GM12878 (cell line): ENCODE results near the gene ANKRD6. TPM values are rescaled to one million over a fixed set of nuclear protein-coding genes. Genes with fewer than 3 reads are reported as not detected.

Experiments used
- ATAC-seq: fragments of 200-7000 bp; cut with Tn5 transposase; 3 replicates; pipeline ENCODE4 v1.9.1; 2020; ENCODE audit warnings: mild to moderate bottlenecking, moderate library complexity
- BruUV-seq: library from RNA; stranded (reverse); fragments of 400-500 nt; replicated peaks from 2 replicates; lab custom pipeline; 2021; lab: Mats Ljungman, UMichigan
- CTCF ChIA-PET: fragments of 300-600 bp; sonication (Branson Sonifier 250); formaldehyde crosslinking; extraction: SDS; loops from one replicate; lab custom pipeline; 2021; ENCODE audit warnings: inconsistent platforms; lab: Yijun Ruan, JAX
- POLR2A ChIA-PET: fragments of 350-600 bp; formaldehyde crosslinking; extraction: SDS; loops from one replicate; lab custom pipeline; 2021; ENCODE audit warnings: inconsistent platforms; lab: Charles Lee
- RAD21 ChIA-PET: fragments of 300-600 bp; sonication (Branson Sonifier 250); formaldehyde crosslinking; loops from one replicate; lab custom pipeline; 2023; ENCODE audit warnings: antibody characterized with exemption; ENCODE audit not compliant: unreplicated experiment; lab: Charles Lee
- SMC1A ChIA-PET: fragments of 300-600 bp; sonication (Branson Sonifier 250); formaldehyde crosslinking; loops from one replicate; lab custom pipeline; 2023; ENCODE audit not compliant: unreplicated experiment, uncharacterized antibody; lab: Charles Lee
- DNase-seq: peaks from one replicate; pipeline ENCODE4 v3.0.0-alpha.2; 2011; ENCODE audit warnings: low read depth, low spot score
- FAIRE-seq: peaks from 3 replicates; lab custom pipeline; 2011; peaks lifted over from hg19 to GRCh38; lab: Jason Lieb, UNC
- H2AFZ ChIP-seq: 2 replicates; pipeline ENCODE4 v1.6.0; 2011; ENCODE audit warnings: low read depth, low read length, control low read depth; ENCODE audit not compliant: control insufficient read depth
- H3K27ac ChIP-seq: 2 replicates; pipeline ENCODE4 v1.5.1; 2011; ENCODE audit warnings: control low read depth; ENCODE audit not compliant: control insufficient read depth, insufficient read depth
- H3K27me3 ChIP-seq, 2 experiments: replicated peaks in 1 of 2; 2 replicates each; pipeline versions ENCODE4 v1.6.0 to v1.6.1; 2011; ENCODE audit warnings: low read length in 1 of 2; ENCODE audit not compliant: control insufficient read depth in 2 of 2, insufficient read depth in 2 of 2
- H3K36me3 ChIP-seq, 2 experiments: 2 replicates each; pipeline ENCODE4 v1.5.1; 2011; ENCODE audit warnings: low read length in 1 of 2; ENCODE audit not compliant: control insufficient read depth in 2 of 2, insufficient read depth in 2 of 2
- H3K4me1 ChIP-seq: 2 replicates; pipeline ENCODE4 v1.6.1; 2011; ENCODE audit warnings: mild to moderate bottlenecking, low read length, moderate library complexity, mixed read lengths; ENCODE audit not compliant: control insufficient read depth, insufficient read depth
- H3K4me2 ChIP-seq: 2 replicates; pipeline ENCODE4 v1.6.0; 2011; ENCODE audit warnings: control low read depth; ENCODE audit not compliant: control insufficient read depth, insufficient read depth
- H3K4me3 ChIP-seq: fragments of 200-600 bp; sonication (generic); 2 replicates; pipeline ENCODE4 v1.5.1; 2016
- H3K79me2 ChIP-seq: 2 replicates; pipeline ENCODE4 v1.6.0; 2011; ENCODE audit warnings: low read length; ENCODE audit not compliant: control insufficient read depth, insufficient read depth
- H3K9ac ChIP-seq: 2 replicates; pipeline ENCODE4 v1.8.0; 2011; ENCODE audit warnings: low read length, control low read depth, mixed read lengths; ENCODE audit not compliant: control insufficient read depth, insufficient read depth
- H3K9me3 ChIP-seq: replicated peaks from 3 replicates; pipeline ENCODE4 v1.5.1; 2011; ENCODE audit warnings: mild to moderate bottlenecking, low read length; ENCODE audit not compliant: control insufficient read depth, insufficient read depth
- H4K20me1 ChIP-seq: 2 replicates; pipeline ENCODE4 v1.6.0; 2011; ENCODE audit not compliant: control insufficient read depth, insufficient read depth
- BHLHE40 ChIP-seq, 2 experiments: fragments of 450-650 bp in 1 of 2; IDR thresholded peaks; 2 replicates each; pipeline ENCODE4 v1.6.1; 2011 to 2017; ENCODE audit warnings: low read depth in 2 of 2, borderline replicate concordance in 1 of 2, improper control_type of control experiment in 1 of 2, low read length in 1 of 2, mild to moderate bottlenecking in 1 of 2
- BRCA1 ChIP-seq: IDR thresholded peaks from 2 replicates; pipeline ENCODE4 v1.6.1; 2011; ENCODE audit warnings: low read depth, low read length, improper control_type of control experiment
- CREM ChIP-seq: IDR thresholded peaks from 2 replicates; pipeline ENCODE4 v1.6.1; 2014; ENCODE audit warnings: antibody characterized with exemption, low read depth
- CUX1 ChIP-seq: IDR thresholded peaks from 2 replicates; pipeline ENCODE4 v1.6.1; 2012; ENCODE audit warnings: improper control_type of control experiment, low read depth, low read length; ENCODE audit not compliant: insufficient replicate concordance
- E2F4 ChIP-seq: IDR thresholded peaks from 2 replicates; pipeline ENCODE4 v1.6.1; 2012; ENCODE audit warnings: low read depth, low read length, improper control_type of control experiment
- E4F1 ChIP-seq: fragments of 450-650 bp; IDR thresholded peaks from 2 replicates; pipeline ENCODE4 v1.6.1; 2018; ENCODE audit warnings: borderline replicate concordance, mild to moderate bottlenecking; ENCODE audit not compliant: partially characterized antibody
- IKZF2 ChIP-seq, 2 experiments: fragments of 450-650 bp; IDR thresholded peaks; 2 replicates each; pipeline ENCODE4 v1.6.1; 2017; ENCODE audit warnings: mild to moderate bottlenecking in 2 of 2, moderate library complexity in 2 of 2
- NKRF ChIP-seq: fragments of 450-650 bp; conservative IDR thresholded peaks from 2 replicates; pipeline ENCODE4 v1.6.1; 2017; ENCODE audit warnings: mild to moderate bottlenecking, moderate library complexity
- POLR2AphosphoS5 ChIP-seq: IDR thresholded peaks from 2 replicates; pipeline ENCODE4 v1.6.1; 2011; ENCODE audit warnings: mild to moderate bottlenecking, low read length, inconsistent platforms
- POU2F2 ChIP-seq: IDR thresholded peaks from 3 replicates; pipeline ENCODE4 v1.6.1; 2011; ENCODE audit warnings: low read depth, mild to moderate bottlenecking, low read length, borderline replicate concordance
- SREBF1 ChIP-seq: IDR thresholded peaks from 2 replicates; pipeline ENCODE4 v1.6.1; 2012; ENCODE audit warnings: mild to moderate bottlenecking, low read length
- SRF ChIP-seq, 2 experiments: IDR thresholded peaks; 2 replicates each; pipeline ENCODE4 v1.6.1; 2011; ENCODE audit warnings: low read depth in 2 of 2, low read length in 2 of 2, mild to moderate bottlenecking in 1 of 2, moderate library complexity in 1 of 2
- SUPT20H ChIP-seq: IDR thresholded peaks from 2 replicates; pipeline ENCODE4 v1.6.1; 2011; ENCODE audit warnings: low read depth, mild to moderate bottlenecking, low read length, moderate library complexity, borderline replicate concordance; ENCODE audit not compliant: control insufficient read depth
- TCF3 ChIP-seq: IDR thresholded peaks from 2 replicates; pipeline ENCODE4 v1.6.1; 2012; ENCODE audit warnings: low read depth, mild to moderate bottlenecking, low read length, borderline replicate concordance; ENCODE audit not compliant: insufficient read depth
- WGBS: methylation state at CpG from one replicate; pipeline ENCODE4 v1.1.6; 2016; ENCODE audit warnings: low lambda C conversion rate; ENCODE audit not compliant: insufficient replicate concordance, insufficient coverage; ENCODE audit errors: missing lambda C conversion rate; 5-methylcytosine and 5-hydroxymethylcytosine counted together
- in situ Hi-C: fragments of 300-500 bp; cut with MboI; formaldehyde crosslinking; loops from 9 replicates; pipeline ENCODE4 v1.14.3; 2018; ENCODE audit warnings: mixed read lengths
- intact Hi-C: fragments of 100-400 bp; cut with micrococcal nuclease; formaldehyde crosslinking; loops from one replicate; pipeline ENCODE4 v1.14.2; 2022; ENCODE audit not compliant: unreplicated experiment
- polyA plus RNA-seq, 11 experiments: library from polyadenylated mRNA; depleted of rRNA in 4 of 11; unstranded in 6 of 11; stranded (reverse) in 5 of 11; fragments of >200 nt; fragmentation: Nextera tagmentation in 4 of 11; fragmentation: Illumina TruSeq in 1 of 11; extraction: Ambion mirVana in 4 of 11; extraction: Trizol in 1 of 11; gene quantifications; 1 replicate in 1 of 11; 2 replicates in 10 of 11; pipeline versions ENCODE4 v1.2.1 to v1.2.3, GENCODE V29; 2011 to 2016; ENCODE audit warnings: inconsistent platforms in 2 of 11, missing spikeins in 2 of 11, low read depth in 1 of 11
- total RNA-seq, 4 experiments: library from RNA; depleted of rRNA in 3 of 4; stranded (reverse); fragments of >200 nt in 3 of 4; fragmentation: Illumina TruSeq in 1 of 4; extraction: Trizol in 1 of 4; gene quantifications; 2 replicates each; pipeline versions ENCODE4 v1.2.1 to v1.2.3, GENCODE V29; 2013 to 2021

ANKRD6 gene
- total and polyA plus RNA-seq, 10 of the 15 experiments (the other 5 are each of a cell fraction or from before 2014, with no cell fraction given): 0.03 to 0.90 (median 0.38) TPM

- BruUV-seq: no TSS peak
- POLR2A ChIA-PET: interaction anchor here (0.5 kb wide), 1 partner anchor 12 kb away, joined by 5 read pairs; no protein-coding TSS in a partner anchor
These were observed 157.2 kb downstream of the ANKRD6 start for GRCh38 chr6:89590133-89590532.

More at GRCh38 chr6:89590133-89590532, 157.2 kb downstream of the ANKRD6 start:
- H3K79me2 ChIP-seq: no peaks in the 10 kb centered on the region
- ChIA-PET SMC1A (no interaction called here), RAD21 (no interaction called here), CTCF (no interaction called here)
- FAIRE-seq (no peak), DNase-seq (no peak), ATAC-seq (no peak)
- intact Hi-C loops: no loop called here
- WGBS: 52% methylated on average over 2 of the region's 2 CpGs
- H2AFZ ChIP-seq: no peak overlapping the region
- no peaks in the 10 kb centered on the region for H3K4me1 ChIP-seq
- H3K27me3 ChIP-seq: no peaks in the 10 kb centered on the region
- no peaks in the 10 kb centered on the region for H3K36me3 ChIP-seq
- H4K20me1 ChIP-seq: no peaks in the 10 kb centered on the region
- H3K9me3 ChIP-seq: no peaks in the 10 kb centered on the region
- TF ChIP-seq CUX1: no peak
- TF ChIP-seq E2F4: no peak
- TF ChIP-seq TCF3: no peak
- TF ChIP-seq SREBF1: no peak
- TF ChIP-seq POU2F2: no peak
- TF ChIP-seq BHLHE40 (IDR thresholded peaks at IDR 0.05; ENCODE audit: borderline replicate concordance in 1 of 2, low read depth in 2 of 2, low read length in 1 of 2): no peak
- TF ChIP-seq BRCA1: no peak
- no peak for TF ChIP-seq CREM
- TF ChIP-seq IKZF2 (IDR thresholded peaks at IDR 0.05): no peak
- no peak for TF ChIP-seq POLR2AphosphoS5
- no peak for TF ChIP-seq NKRF
- TF ChIP-seq SRF (IDR thresholded peaks at IDR 0.05; ENCODE audit: low read depth in 2 of 2, low read length in 2 of 2): no peak
- no peak for TF ChIP-seq SUPT20H
- no peak for TF ChIP-seq E4F1
- no peak overlapping the region for H3K4me2 ChIP-seq
- no peak overlapping the region for H3K9ac ChIP-seq
- H3K27ac ChIP-seq: no peak overlapping the region
- in situ Hi-C loops: no loop called here
- H3K4me3 ChIP-seq: no peak overlapping the region
